ENCODE data around the gene GPR37L1.

Gene GPR37L1

DNA sequence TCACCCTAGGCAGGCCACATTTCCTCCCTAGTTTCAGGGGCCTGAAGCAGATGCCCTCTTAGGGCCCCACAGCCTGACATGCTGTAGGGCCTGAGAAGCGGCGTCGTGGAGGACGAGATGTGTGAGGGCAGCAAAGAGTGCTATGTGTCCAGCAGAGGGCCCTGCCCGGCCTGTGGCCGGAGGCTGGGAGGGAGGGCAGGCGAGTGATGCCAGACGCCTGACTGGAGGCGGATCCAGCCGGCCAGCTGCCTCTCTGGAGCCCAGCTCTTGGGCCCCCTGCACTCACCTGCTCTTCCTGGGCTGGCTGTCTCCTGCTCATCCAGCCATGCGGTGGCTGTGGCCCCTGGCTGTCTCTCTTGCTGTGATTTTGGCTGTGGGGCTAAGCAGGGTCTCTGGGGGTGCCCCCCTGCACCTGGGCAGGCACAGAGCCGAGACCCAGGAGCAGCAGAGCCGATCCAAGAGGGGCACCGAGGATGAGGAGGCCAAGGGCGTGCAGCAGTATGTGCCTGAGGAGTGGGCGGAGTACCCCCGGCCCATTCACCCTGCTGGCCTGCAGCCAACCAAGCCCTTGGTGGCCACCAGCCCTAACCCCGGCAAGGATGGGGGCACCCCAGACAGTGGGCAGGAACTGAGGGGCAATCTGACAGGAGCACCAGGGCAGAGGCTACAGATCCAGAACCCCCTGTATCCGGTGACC lies at the start of gene GPR37L1:
GPR37L1 (plus strand) TSS at position 279 of the 697 bp plus-strand sequence; CDS start at position 326, 47 bp downstream.
- TF ChIP-seq POLR2A (IDR thresholded peaks at IDR 0.05; ENCODE audit: extremely low read depth, insufficient read length) (no peak), MYC (IDR thresholded peaks at IDR 0.05; ENCODE audit: low read depth, low read length) (no peak)
- TF ChIP-seq, protein P1, sequence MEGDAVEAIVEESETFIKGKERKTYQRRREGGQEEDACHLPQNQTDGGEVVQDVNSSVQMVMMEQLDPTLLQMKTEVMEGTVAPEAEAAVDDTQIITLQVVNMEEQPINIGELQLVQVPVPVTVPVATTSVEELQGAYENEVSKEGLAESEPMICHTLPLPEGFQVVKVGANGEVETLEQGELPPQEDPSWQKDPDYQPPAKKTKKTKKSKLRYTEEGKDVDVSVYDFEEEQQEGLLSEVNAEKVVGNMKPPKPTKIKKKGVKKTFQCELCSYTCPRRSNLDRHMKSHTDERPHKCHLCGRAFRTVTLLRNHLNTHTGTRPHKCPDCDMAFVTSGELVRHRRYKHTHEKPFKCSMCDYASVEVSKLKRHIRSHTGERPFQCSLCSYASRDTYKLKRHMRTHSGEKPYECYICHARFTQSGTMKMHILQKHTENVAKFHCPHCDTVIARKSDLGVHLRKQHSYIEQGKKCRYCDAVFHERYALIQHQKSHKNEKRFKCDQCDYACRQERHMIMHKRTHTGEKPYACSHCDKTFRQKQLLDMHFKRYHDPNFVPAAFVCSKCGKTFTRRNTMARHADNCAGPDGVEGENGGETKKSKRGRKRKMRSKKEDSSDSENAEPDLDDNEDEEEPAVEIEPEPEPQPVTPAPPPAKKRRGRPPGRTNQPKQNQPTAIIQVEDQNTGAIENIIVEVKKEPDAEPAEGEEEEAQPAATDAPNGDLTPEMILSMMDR (IDR thresholded peaks at IDR 0.05; ENCODE audit: low read depth, low read length), result no peak
- TF ChIP-seq, protein P2, sequence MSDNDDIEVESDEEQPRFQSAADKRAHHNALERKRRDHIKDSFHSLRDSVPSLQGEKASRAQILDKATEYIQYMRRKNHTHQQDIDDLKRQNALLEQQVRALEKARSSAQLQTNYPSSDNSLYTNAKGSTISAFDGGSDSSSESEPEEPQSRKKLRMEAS (IDR thresholded peaks at IDR 0.05; ENCODE audit: low read depth, low read length), result no peak
- no peak within 1 kb of the TSS for H3K4me3 ChIP-seq (ENCODE audit: low read depth, low read length)
- no peak for DNase-seq (ENCODE audit: low read depth)

GRCh38 chr1:202073206-202073605 lies 49.5 kb upstream of the GPR37L1 start:
- H3K4me3 ChIP-seq (ENCODE audit: low read depth, low read length), result no peak overlapping the region
- TF ChIP-seq, protein P2 (IDR thresholded peaks at IDR 0.05; ENCODE audit: low read depth, low read length), result no peak
- no peak for DNase-seq (ENCODE audit: low read depth)

DNA sequence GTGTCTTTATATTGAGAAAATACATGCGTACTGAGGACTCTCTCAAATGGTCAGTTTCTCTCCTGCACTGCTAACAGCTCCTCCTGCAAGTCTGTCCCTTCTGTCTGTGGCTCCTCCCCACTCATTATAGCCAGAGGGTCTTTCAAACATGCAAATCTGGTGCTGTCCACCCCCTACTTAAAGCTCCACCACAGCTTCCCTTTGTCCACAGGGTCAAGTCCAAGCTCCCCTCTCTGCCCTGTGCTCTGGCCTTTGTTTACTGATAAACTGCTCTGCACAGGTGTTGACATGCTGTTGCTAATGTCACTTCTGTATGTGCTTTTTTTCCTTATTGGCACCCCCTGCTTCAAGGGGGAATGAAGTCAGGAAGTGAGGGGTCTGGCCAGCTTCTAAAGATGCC lies 47.7 kb upstream of the GPR37L1 start:
- TF ChIP-seq POLR2A (IDR thresholded peaks at IDR 0.05; ENCODE audit: extremely low read depth, insufficient read length), result no peak
- TF ChIP-seq, protein P1 (IDR thresholded peaks at IDR 0.05; ENCODE audit: low read depth, low read length), result no peak
- H3K4me3 ChIP-seq (ENCODE audit: low read depth, low read length), result no peak overlapping the region
- no peak for DNase-seq (ENCODE audit: low read depth)

DNA sequence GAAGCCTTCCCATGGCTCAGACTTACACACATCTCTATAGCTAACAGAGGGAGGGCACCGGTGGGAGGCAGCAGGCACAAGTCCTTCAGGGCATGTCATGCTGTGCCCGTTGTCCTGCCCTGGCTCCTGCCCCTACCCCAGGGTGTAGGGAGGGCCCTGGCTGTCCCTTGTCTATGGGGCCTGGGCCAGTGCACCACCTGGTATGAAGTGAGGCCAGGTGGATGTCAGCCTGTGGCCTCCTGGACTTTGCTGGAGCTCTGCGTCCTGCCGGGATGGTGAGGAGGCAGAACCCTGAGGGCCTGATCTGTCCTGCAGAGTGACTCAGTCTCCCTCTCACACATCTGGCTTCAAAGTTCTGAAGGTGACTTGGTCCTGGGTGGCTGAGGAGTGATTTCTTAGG lies 47.3 kb upstream of the GPR37L1 start:
- no peak for TF ChIP-seq MYC (IDR thresholded peaks at IDR 0.05; ENCODE audit: low read depth, low read length)
- TF ChIP-seq, protein P2 (IDR thresholded peaks at IDR 0.05; ENCODE audit: low read depth, low read length), result no peak
- TF ChIP-seq, protein P1 (IDR thresholded peaks at IDR 0.05; ENCODE audit: low read depth, low read length), result no peak
- no peak for TF ChIP-seq POLR2A (IDR thresholded peaks at IDR 0.05; ENCODE audit: extremely low read depth, insufficient read length)
- H3K4me3 ChIP-seq (ENCODE audit: low read depth, low read length), result no peak overlapping the region
- no peak for DNase-seq (ENCODE audit: low read depth)

- no peak overlapping the region for H3K4me3 ChIP-seq (ENCODE audit: low read depth, low read length)
- no peak for TF ChIP-seq MYC (IDR thresholded peaks at IDR 0.05; ENCODE audit: low read depth, low read length)
- no peak for TF ChIP-seq POLR2A (IDR thresholded peaks at IDR 0.05; ENCODE audit: extremely low read depth, insufficient read length)
- TF ChIP-seq, protein P1 (IDR thresholded peaks at IDR 0.05; ENCODE audit: low read depth, low read length), result no peak
- TF ChIP-seq, protein P2 (IDR thresholded peaks at IDR 0.05; ENCODE audit: low read depth, low read length), result no peak
- DNase-seq (ENCODE audit: low read depth), result no peak
Observed at GRCh38 chr1:202076050-202076511, 46.6 kb upstream of the GPR37L1 start.

GRCh38 chr1:202078241-202078640 lies 44.5 kb upstream of the GPR37L1 start:
- no peak for DNase-seq (ENCODE audit: low read depth)
- no peak overlapping the region for H3K4me3 ChIP-seq (ENCODE audit: low read depth, low read length)
- no peak for TF ChIP-seq MYC (IDR thresholded peaks at IDR 0.05; ENCODE audit: low read depth, low read length)
- TF ChIP-seq, protein P1 (IDR thresholded peaks at IDR 0.05; ENCODE audit: low read depth, low read length), result no peak
- TF ChIP-seq, protein P2 (IDR thresholded peaks at IDR 0.05; ENCODE audit: low read depth, low read length), result no peak
- no peak for TF ChIP-seq POLR2A (IDR thresholded peaks at IDR 0.05; ENCODE audit: extremely low read depth, insufficient read length)

All from NB4 (cell line).